Measurements from ENCODE around the gene PCGF5.
A peak's percentile ranks its signal among the peaks of the same experiment; 100 is the strongest.

PCGF5 gene

GRCh38 chr10:91206837-91207474 is 13.5 kb upstream of the PCGF5 start:
- in situ Hi-C loops (cut with HindIII; ENCODE audit: low pct_ligation_motif_present, low pct_unique_long_range_greater_than_20kb, low sequenced_read_pairs), result no loop called here

DNA sequence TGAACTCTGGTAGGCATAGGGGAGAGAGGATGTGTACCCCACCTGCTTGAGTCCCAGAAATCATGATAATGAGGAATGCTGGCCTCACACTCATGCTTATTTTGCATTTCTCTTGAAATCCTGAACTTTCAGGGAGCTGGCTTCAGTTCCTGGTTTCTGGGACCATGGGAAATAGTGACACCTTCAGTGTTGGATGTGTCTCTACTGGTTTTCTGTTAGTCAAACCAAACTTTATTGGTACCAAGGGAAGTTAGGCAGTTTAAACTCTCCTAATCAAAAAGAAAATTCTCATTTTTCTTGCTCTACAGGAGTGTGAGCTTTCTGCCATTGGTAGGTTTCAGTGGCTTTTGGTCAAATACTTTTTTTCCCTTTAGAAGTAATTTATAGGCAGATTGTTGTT is 11.8 kb upstream of the PCGF5 start:
- no peak for DNase-seq
- in situ Hi-C loops (cut with HindIII; ENCODE audit: low pct_ligation_motif_present, low pct_unique_long_range_greater_than_20kb, low sequenced_read_pairs), result no loop called here

More at GRCh38 chr10:91206837-91207474, 13.5 kb upstream of the PCGF5 start:
- no peak for DNase-seq

DNA sequence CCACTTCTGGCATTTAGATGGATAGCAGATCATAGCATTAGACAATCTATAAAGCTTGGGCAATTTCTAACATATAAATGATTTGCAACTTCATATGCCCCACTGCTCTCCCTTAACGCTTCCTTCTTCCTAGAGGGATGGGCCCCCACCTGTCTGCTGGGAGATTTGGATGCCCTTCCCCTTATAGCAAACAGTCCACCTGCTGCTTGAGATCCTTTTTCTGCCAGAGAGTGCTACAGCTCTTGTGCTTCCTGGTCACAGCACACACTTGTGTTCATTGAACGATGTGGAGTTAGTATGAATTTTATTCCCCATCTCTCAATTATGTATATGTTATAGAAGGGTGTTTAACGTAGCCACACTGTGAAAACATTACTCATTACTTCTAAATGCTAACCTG is 10.4 kb upstream of the PCGF5 start:
- in situ Hi-C loops (cut with HindIII; ENCODE audit: low pct_ligation_motif_present, low pct_unique_long_range_greater_than_20kb, low sequenced_read_pairs), result no loop called here
- no peak for DNase-seq

- DNase-seq, result no peak
- in situ Hi-C loops (cut with HindIII; ENCODE audit: low pct_ligation_motif_present, low pct_unique_long_range_greater_than_20kb, low sequenced_read_pairs), result no loop called here
Measured at GRCh38 chr10:91210435-91210834, 10.0 kb upstream of the PCGF5 start.

GRCh38 chr10:91211675-91212074 is 8.8 kb upstream of the PCGF5 start:
- no peak for DNase-seq
- in situ Hi-C loops (cut with HindIII; ENCODE audit: low pct_ligation_motif_present, low pct_unique_long_range_greater_than_20kb, low sequenced_read_pairs), result no loop called here

DNA sequence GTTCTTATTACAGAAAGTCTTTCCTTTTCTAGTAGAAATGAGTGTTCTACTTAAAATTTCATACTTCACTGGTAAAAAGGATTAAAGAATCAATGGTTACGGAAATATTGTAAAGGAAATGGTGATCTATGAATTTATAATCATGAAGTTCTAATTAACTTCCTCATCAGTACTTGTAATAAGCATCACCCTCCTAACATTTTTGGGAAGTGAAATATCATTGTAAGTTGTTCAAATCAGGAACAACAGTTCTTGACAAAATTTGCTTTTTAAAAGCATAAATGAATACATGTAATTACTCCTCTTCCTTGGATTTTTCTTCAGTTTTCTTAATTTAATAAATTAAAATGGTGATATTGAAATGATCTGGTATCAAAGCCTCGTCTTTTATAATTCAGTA is 5.6 kb upstream of the PCGF5 start:
- DNase-seq, result no peak
- in situ Hi-C loops (cut with HindIII; ENCODE audit: low pct_ligation_motif_present, low pct_unique_long_range_greater_than_20kb, low sequenced_read_pairs), result no loop called here

- no peak for DNase-seq
Measured at GRCh38 chr10:91215384-91215783, 5.1 kb upstream of the PCGF5 start.

DNA sequence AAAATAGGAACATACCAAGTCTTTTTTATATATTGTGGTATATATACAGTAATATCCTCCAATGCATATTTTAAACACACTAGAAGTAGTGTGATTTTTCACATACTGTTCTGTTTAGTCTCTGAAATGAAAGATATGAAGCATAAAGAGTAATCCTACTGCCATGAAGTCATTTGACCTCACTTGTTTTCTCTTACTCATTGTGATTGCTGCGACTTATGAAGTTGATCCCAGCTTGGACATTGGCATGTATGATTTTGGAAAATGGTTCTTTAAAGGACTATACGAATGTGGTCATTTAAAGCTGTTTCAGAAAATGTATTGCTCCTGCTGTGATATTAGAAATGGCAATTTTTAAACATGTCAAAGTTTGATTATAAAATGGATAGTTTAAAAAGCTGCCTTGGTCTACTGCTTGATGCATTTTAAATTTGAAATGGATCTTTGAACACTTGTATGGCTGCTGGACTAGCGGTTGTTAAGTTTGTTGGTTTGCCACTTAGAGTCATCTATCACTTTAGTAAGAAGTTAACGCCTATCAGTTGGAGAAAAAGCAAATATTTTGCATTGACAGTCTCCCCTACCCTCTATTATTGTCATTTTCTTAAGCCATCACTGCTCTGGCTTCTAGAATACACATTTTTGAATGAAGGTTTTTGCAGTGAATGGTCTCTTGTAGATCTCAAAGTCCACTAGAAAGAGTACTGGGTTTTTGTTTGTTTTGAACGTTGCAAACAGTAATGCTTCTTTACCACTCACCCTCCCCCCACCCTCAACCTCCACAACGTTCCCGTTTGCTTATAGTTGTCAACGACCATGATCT is 881 bp upstream of the PCGF5 start:
- no peak for DNase-seq
- in situ Hi-C loops (cut with HindIII; ENCODE audit: low pct_ligation_motif_present, low pct_unique_long_range_greater_than_20kb, low sequenced_read_pairs), result no loop called here

More at GRCh38 chr10:91215384-91215783, 5.1 kb upstream of the PCGF5 start:
- in situ Hi-C loops (cut with HindIII; ENCODE audit: low pct_ligation_motif_present, low pct_unique_long_range_greater_than_20kb, low sequenced_read_pairs), result no loop called here

DNA sequence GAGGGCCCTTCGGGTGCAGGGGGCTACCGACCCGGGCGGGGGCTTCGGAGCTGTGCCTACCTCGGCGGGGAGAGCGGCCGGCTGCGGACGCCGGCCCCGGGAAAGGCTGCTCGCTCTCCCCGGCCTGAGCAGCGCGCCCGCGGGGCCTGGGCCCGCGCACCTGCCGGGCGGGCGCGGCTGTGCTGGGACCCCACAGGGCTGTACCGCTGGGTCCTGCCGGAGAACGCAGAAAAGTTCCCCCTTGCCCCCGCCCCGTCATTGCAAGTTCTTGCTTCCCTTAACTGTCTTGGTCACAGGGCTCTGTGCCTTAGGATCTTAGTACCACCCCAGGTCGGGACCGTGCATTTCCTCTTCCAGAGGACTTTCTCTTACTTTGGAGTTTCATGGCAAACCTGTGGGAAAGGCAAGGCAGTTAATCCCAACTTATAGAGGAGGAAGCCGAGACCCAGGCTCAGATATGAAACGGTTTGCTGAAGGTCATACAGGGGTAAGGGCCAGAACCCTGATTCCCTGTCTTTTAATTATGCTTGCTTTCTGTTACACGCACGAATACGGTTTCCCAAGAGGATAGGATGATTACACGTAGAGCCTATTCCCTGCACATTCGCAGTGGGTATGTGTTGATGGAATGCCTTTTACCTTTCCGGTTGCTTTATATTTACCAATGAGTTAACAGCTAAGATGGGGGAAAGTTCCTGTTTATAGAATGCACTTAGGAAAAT is 652 bp downstream of the PCGF5 start:
- peak; percentile 41 for DNase-seq
- in situ Hi-C loops (cut with HindIII; ENCODE audit: low pct_ligation_motif_present, low pct_unique_long_range_greater_than_20kb, low sequenced_read_pairs), result no loop called here

DNA sequence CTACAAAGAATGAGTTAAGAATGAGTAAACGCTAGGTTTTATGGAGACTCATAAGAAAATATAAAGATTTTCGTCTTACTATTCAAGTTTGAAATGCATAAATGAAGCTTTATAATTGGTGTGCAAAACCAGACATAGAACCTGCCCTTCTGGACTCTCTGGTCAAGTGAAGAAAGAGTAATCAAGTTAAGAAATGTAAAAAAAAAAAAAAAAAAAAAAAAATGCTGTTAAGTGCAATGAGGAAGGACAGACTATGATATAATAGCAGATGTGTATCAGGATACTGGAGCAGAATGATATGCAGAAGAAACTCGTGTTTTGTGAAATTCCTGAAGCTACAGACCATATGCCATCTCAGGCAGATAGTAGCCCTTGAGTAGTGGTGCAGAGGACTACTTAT is 5.6 kb downstream of the PCGF5 start:
- no peak for DNase-seq
- in situ Hi-C loops (cut with HindIII; ENCODE audit: low pct_ligation_motif_present, low pct_unique_long_range_greater_than_20kb, low sequenced_read_pairs), result loop anchor here (25.0 kb wide), 1 partner anchor 339 kb away; no protein-coding TSS in a partner anchor

DNA sequence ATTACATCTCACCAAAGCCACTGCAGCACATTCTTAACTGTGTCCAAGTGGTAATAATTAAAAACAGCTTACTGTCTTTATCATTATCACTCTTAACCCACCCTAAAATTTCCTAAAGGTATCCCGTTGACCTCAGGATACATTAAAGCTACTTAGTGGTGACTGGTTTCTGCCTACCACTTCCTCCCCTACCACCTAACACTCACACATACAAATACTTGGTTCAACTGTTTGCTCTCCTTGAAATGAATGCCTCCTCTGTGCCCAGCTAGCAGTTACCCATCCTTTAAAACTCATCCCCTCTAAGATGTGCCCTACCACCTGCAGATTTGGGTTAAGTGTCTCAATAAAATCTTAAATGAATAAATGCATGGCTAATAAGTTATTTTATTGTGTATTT is 7.1 kb downstream of the PCGF5 start:
- in situ Hi-C loops (cut with HindIII; ENCODE audit: low pct_ligation_motif_present, low pct_unique_long_range_greater_than_20kb, low sequenced_read_pairs), result loop anchor here (25.0 kb wide), 1 partner anchor 340 kb away; no protein-coding TSS in a partner anchor
- no peak for DNase-seq

GRCh38 chr10:91229683-91230082 is 9.2 kb downstream of the PCGF5 start:
- in situ Hi-C loops (cut with HindIII; ENCODE audit: low pct_ligation_motif_present, low pct_unique_long_range_greater_than_20kb, low sequenced_read_pairs), result loop anchor here (25.0 kb wide), 1 partner anchor 342 kb away; no protein-coding TSS in a partner anchor
- no peak for DNase-seq

GRCh38 chr10:91238191-91238590 is 17.7 kb downstream of the PCGF5 start:
- in situ Hi-C loops (cut with HindIII; ENCODE audit: low pct_ligation_motif_present, low pct_unique_long_range_greater_than_20kb, low sequenced_read_pairs), result loop anchor here (25.0 kb wide), 1 partner anchor 351 kb away; no protein-coding TSS in a partner anchor
- DNase-seq, result no peak

DNA sequence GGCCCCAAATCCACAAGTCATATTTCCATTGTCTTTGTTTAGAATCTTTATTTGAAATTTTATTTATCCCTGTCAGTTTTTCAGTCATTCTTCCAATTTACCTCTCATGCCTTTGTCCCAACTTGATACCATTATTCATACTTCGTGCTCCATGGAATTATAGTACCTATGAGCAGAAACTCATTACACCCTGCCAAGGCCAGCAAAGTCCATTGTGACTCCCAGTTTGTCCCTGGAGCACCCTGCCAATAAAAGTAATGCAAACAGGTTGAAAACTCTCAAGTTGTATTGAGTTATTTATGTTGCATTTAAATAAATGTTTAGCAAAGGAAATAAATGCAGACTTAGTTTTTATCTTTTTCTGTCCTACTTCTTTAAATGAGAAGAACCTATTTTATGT is 19.3 kb downstream of the PCGF5 start:
- in situ Hi-C loops (cut with HindIII; ENCODE audit: low pct_ligation_motif_present, low pct_unique_long_range_greater_than_20kb, low sequenced_read_pairs), result loop anchor here (25.0 kb wide), 1 partner anchor 352 kb away; no protein-coding TSS in a partner anchor
- DNase-seq, result no peak

- no peak for DNase-seq
Measured at GRCh38 chr10:91242940-91243339, 22.5 kb downstream of the PCGF5 start.

GRCh38 chr10:91247360-91248111 is 27.1 kb downstream of the PCGF5 start:
- in situ Hi-C loops (cut with HindIII; ENCODE audit: low pct_ligation_motif_present, low pct_unique_long_range_greater_than_20kb, low sequenced_read_pairs), result loop anchor here (25.0 kb wide), 1 partner anchor 360 kb away; no protein-coding TSS in a partner anchor
- no peak for DNase-seq

More at GRCh38 chr10:91242940-91243339, 22.5 kb downstream of the PCGF5 start:
- in situ Hi-C loops (cut with HindIII; ENCODE audit: low pct_ligation_motif_present, low pct_unique_long_range_greater_than_20kb, low sequenced_read_pairs), result loop anchor here (25.0 kb wide), 1 partner anchor 356 kb away; no protein-coding TSS in a partner anchor

- in situ Hi-C loops (cut with HindIII; ENCODE audit: low pct_ligation_motif_present, low pct_unique_long_range_greater_than_20kb, low sequenced_read_pairs), result loop anchor here (25.0 kb wide), 1 partner anchor 362 kb away; no protein-coding TSS in a partner anchor
- no peak for DNase-seq
Measured at GRCh38 chr10:91249700-91250099, 29.2 kb downstream of the PCGF5 start.

DNA sequence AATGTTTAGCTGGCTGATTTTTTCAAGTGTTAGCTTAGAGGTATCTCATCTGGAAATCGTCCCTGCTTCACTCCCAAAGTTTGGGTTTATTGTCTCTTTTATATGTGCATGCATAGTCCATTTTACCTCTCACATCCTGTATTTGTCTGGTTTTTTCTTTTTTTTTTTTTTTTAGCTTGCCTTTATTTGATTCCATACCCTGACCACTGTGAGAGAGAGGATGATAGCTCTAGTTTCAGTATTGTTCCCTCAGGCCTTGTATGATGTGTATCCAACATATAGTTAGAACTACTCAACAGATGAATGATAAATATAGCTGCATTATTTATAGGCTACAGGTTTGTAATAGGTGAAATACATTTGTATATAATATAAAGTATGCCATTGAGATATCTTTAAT is 29.9 kb downstream of the PCGF5 start:
- no peak for DNase-seq
- in situ Hi-C loops (cut with HindIII; ENCODE audit: low pct_ligation_motif_present, low pct_unique_long_range_greater_than_20kb, low sequenced_read_pairs), result no loop called here
